ENCODE data around the gene FGF12.

- TF ChIP-seq EZH2phosphoT487 (IDR thresholded peaks at IDR 0.05; ENCODE audit: unreplicated experiment) (no peak), CTCF (conservative IDR thresholded peaks at IDR 0.05; ENCODE audit: low read depth in 2 of 2) (no peak), CREB1 (CRISPR knock-in tag; IDR thresholded peaks at IDR 0.05; ENCODE audit: low read depth) (no peak)
Measured at GRCh38 chr3:192258721-192259120, 468.6 kb downstream of the FGF12 start.
